ENCODE measurements around the gene BOLL.
"Not testable (repeated sequence)": the region's sequence is repeated elsewhere in the genome, so short reads cannot be mapped to it uniquely, and the experiment has no call there.

Gene BOLL

DNA sequence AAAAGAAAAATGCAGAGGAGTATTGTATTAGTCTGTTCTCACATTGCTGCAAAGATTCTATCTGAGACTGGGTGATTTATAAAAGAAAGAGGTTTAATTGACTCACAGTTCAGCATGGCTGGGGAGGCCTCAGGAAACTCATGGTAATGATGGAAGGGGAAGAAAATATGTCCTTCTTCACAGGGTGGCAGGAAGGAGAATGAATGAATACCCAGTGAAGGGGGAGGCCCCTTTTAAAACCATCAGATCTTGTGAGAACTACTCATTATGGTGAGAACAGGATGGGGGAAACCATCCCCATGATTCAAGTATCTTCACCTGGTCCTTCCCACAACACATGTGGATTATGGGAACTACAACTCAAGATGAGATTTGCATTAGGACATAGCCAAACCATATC is 10.2 kb upstream of the BOLL start:
- DNase-seq: no peak

DNA sequence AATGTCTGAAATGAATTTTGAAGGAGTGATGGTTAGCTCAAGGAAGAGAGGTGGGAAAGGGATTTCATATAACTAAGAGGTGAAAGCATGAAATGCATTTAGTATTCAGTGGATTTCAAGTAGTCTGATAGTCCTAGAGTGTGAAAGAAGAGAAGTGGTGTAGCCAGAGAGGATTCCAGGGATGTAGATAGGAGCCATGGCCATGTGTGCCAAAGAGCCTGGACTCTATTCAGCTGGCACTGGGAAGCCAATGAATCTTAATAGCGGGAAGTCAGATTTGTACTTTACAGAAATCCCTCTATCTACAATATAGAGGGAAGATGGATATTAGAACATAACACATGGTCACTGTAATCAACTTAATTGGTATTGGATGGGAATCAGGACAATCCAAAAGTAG is 8.3 kb upstream of the BOLL start:
- DNase-seq: no peak

DNA sequence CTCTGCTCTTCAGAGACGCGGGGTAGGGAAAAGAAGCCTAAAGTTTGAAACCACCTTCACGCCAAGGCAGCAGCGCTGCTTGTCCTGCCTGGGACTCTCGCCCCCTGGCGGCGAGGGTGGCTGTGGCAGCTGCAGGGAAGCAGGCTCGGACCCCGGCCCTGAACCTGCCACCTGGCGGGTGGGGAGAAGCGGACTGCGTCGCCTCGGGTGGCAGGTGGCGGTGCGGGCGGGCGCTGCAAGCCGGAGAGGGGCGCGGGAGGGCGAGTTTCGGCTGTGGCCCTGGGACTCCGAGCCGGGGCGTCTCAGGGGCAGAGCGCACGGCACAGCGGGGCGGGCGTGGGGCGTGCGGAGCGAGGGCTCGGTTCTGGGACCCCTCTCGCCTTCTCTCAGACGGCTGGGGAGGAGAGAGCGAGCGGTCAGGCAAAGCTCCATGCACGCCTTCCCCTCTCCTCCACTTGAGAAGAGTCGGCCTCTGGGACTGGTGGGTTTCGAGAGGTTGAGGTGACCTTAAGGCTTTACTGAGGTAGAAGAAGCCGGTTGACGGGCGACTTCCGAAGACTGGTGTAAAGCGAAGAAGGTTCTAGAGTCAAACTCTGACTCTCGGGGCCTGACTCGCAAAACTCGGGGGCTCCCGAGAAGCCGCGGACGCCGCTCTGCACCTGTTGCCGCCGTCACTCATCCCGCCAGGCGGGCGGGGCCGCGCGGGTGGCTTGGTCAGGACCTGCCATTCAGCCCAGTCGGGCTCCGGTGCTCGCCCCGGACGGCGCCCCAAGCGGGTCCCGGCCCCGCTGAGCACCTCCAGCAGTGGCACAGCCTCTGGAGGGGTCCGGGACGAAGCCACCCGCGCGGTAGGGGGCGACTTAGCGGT is 1.1 kb upstream of the BOLL start:
- peak; percentile 26 to 27 for DNase-seq

DNA sequence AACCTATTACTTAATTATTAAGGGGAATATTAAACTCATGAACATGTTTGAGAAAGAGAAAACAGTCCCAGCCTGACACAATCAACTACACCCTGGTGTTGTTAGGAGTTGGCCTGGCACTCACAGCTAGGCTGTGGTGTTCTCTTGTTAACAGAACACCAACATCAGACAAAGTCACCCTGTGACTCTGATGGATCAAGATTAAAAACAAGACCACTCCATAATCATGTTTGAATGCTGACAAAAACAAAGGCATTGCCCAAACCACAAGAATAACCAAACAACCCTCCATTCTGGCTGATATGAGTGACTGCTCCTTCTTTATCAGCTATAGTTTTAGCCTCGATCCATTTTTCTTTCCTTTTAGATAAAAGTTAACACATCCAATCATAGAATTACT is 3.0 kb downstream of the BOLL start:
- no peak for DNase-seq

DNA sequence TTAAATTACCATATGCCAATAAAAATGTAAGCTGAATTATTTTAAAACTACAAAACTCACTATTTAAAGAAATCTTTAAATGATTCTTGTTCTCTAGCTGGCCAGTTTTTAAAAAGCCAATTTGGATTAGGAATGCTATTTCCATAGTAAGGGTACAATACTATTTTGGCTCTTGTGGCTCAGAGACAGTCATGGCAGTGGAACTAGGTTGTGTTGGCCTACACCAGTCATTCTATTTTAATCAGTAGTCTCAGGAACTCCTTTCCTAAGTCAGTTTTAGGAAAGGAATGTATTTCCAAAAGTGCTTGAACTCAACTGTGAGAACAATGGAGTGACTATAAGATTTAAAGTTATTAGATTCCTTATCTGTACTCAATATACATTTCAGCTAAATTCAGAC is 5.9 kb downstream of the BOLL start:
- DNase-seq: no peak

DNA sequence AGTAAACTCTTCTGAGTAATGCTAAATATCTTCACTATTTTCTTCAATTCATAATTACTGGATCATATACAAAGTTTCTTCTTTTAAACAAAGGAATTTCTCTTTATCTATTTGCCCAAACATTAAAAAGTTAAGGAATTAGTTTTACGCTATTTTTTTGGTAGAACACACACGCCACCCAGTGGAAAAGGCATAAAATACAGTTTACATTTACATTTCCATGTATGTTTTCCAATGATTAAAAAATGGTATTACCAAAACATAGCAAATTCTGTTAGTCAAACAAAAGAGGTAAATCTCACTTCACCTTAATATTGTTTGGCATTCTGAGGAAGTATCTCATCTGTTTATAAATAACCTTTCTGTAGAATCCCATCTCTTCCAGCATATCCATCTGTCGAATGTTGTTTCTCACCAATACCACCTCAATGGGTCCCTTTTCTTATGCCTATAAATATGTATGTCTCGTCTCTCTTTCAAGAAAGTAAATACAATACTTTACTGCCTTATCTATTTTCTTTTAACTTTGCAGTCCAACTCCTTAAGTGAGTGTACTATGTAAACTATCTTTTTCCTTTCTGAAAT is 7.2 kb downstream of the BOLL start:
- DNase-seq: peak; percentile 74 to 84

DNA sequence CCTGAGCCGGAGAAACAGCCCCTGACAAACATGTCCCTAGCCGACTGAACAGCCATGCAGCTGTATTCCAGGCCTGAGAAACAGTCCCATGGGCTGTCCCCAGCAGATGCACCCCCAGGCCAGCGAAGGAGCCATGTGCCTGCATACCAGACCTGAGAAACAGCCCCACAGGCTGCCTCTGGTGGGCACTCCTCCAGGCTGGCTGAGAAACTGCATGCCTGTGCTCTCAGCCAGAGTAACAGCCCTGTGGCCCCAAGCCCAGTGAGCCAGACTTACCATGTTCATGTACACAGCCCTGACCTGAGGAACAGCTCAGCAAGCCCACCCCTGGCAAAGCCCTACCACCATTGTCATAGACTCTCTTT is 24.8 kb downstream of the BOLL start:
- no peak for DNase-seq

DNA sequence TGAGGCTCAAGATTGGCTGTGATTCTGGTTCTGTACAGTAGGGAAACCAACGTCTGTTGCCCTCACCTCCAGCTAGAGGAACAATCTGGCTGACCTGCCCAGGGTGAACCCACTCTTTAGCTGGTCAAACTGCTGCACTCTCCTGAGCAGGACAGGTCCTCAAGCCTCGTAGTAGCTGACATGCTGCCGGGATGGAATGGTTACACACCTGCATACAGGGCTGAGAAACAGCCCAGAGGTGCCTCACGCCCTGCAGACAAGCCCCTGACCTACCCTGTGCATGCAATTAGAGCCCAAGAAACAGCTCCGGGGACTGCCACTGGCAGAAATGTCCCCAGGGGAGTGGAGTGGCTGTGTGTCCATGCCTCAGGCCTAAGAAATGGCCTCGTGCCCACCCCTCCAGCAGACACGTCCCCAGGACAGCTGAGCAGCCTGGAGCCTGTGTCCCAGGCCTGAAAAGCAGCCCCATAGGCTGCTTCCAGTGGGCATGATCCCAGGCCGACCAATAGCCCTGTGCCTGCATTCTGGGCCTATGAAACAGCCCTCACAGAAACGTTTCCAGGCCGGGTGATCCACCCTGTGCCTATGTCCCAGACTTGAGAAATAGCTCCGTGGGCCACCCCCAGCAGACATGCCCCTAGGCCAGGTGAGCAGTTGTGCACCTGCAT is 25.4 kb downstream of the BOLL start:
- no peak for DNase-seq

DNA sequence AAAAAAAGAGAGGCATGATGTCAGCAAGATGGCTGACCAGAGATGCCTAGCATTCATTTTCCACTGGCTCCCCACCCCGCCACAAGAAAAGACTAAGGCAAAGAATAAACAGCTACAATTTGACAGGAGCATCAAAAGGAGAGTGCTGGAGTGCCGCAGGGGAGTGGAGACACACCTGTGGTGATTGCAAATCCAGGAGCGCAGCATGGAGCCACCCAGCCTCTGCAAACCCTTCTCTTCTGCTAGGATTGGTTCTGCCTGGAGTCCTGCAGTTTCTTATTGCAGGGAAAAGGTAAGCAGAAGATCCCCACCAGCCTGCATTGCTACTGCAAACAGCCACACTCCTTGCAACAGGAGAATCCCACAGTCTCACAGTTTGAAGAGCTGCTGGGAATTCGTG is 26.1 kb downstream of the BOLL start:
- DNase-seq: no peak

DNA sequence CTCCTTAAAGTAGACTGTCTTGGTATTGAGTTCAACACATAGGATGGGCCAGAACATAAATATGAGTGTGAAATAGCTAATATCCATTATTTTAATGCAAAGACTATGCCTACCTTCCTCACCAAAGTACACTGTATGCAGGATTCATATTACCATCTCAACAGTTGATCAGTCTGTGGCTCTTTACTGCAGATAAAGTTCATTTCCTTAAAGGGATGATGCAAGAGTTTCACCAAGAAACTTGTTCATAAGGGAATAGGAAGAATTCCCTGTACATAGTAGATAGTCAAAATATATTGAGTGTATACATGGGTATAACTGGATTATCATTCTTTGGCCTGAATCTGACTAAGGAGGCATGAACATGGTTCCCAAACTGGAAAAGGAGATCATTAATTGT is 44.9 kb downstream of the BOLL start:
- DNase-seq: no peak

DNA sequence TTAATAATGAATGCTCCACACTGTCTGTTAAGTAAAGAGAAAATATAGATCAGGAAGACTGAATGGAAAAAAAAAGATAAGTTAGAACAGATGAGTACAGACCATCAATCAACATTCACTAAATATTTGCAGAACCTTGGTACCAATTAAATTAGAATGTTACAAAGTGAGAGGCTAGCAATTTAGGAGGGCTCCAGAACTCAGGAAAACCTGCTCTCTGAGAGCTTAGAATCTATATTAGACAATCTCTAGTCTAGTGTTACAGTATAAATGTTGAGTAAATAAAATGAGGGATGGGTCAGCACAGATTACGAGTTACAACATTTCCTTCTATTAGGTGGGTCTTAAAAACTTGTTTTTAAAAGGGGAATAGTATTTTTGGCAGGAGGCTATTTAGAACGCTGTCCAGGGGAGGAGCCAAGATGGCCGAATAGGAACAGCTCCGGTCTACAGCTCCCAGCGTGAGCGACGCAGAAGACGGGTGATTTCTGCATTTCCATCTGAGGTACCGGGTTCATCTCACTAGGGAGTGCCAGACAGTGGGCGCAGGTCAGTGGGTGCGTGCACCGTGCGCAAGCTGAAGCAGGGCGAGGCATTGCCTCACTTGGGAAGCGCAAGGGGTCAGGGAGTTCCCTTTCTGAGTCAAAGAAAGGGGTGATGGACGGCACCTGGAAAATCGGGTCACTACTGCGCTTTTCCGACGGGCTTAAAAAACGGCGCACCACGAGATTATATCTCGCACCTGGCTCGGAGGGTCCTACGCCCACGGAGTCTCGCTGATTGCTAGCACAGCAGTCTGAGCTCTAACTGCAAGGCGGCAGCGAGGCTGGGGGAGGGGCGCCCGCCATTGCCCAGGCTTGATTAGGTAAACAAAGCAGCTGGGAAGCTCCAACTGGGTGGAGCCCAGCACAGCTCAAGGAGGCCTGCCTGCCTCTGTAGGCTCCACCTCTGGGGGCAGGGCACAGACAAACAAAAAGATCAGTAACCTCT is 56.3 kb downstream of the BOLL start:
- DNase-seq: not testable (repeated sequence)

DNA sequence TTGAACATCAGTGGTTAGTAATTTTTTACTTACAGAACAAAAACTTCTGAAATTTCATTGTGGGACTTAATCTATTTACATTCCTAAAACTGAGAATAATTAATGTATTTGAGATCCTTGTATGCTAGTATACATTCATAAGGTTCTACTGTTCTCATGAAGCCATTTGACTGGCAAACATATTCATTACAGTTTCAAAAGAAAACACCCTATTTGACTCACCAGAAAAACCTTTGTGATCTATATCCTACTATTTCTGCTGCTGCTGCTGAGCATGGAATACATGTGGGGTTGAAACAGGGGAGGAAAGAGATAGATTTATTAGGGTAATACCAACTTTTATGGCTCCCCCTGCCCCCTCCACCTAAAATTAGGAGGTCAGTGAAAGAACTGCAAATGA is 58.1 kb downstream of the BOLL start:
- DNase-seq: no peak

DNA sequence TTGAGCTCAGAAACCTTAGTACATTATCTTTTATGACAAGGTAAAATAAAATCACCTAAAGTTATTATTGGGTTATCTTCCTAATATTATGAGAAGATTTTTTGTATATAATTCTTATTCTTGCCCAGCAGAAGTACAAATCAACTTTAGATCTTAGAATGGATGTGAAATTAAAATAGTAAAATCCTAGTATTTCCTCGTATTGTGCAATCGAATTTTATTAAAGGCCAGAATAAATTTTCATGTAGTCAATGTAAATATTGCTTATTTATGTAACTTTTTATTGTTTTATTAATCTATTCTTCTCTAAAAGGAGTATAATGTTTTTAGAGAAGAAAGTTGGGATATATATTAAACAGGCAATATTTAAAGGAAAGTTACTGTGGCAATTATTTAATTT is 67.3 kb downstream of the BOLL start:
- no peak for DNase-seq

DNA sequence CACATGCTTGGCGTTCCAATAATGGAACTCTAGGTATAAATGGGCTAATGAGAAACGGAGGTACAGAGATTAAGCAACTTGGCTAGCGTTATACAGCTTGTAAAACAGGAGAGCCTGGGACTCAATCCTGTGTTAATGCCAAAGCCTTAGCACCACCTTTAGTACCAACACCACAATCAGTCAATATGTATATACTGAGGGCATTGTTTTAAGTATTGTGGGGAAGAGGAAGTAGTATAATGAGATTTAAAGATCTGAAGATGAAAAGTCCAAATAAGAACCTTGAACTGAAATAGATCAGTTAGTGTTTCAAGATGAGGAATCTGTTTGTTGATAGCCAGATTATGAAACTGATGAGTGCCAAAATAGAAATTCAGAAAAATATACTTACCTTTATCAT is 71.8 kb downstream of the BOLL start:
- no peak for DNase-seq

DNA sequence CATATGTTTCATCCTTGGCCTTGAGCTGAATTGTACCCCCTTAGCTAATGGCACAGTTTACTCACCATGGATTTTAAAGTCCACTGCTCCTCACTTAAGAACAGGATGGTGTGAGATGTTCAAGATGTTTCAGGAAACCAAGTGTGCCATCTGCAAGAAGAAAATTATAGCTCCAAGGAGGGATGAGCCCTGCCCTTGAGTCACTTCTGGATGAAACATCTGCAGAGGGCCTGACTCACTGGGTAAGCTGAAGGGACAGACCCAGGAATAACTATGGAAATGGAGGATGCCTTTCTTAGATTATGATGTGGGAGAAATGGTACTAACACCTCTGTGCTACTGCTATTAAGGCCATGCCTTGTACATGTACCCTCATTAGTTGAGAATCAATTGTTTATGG is 73.5 kb downstream of the BOLL start:
- no peak for DNase-seq

DNA sequence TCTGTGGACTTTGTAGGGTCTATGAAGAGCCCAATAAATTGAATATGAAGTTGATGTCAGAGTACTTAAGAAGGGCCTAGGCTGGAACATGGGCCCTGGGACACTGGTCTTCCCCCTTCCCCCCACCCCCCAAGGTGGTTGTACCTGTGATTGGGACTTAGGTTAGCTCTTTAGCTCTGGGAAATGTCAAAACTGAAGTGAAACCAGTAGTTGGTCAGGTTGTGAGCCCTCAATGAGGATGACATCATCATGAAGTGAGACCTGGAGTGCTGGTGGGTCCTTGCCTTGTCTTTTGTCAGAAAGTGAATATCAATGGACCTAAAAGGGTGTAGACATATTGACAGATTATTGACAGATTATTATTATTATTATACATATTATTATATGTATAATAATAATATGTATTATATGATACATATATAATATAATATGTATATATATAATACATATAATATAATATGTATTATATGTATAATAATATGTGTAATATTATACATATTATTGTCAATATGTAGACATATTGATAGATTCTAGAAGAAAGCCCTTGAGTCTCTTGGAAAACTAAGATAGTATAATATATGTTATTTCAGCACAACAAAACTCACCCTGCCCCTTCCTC is 74.6 kb downstream of the BOLL start:
- peak in 1 of 2 experiments; percentile 6 for DNase-seq

DNA sequence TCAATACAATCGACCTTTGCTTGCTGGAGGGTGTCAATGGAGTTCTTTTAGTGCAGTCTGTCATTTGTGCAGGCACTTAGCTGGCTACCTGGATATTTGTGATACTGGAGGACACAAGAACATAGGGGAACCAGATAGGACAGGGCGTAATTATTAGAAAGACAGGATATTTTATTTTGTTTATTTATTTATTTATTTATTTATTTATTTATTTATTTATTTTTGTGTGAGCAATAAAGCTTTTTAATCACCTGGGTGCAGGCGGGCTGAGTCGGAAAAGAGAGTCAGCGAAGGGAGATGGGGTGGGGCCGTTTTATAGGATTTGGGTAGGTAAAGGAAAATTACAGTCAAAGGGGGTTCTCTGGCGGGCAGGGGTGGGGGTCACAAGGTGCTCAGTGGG is 76.0 kb downstream of the BOLL start:
- DNase-seq: not testable (repeated sequence)

DNA sequence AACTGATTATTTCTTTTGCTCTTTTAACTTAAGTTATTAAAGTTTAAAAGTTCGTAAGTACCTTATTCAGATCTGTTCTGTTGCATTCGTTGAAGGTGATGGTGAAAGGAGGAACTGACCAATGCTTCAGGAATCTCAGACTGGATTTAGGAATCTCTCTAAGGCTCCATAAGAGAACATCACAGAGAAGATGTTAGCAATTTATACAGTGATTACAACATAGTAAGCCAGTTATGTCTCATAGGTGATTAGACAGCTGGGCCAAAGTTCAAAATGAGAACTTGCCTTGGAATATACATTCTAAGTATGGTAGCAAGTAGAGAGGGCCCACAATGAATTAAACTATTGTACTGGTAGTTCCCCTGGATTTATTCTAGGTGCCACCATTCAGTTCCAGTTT is 76.8 kb downstream of the BOLL start:
- DNase-seq: no peak

DNA sequence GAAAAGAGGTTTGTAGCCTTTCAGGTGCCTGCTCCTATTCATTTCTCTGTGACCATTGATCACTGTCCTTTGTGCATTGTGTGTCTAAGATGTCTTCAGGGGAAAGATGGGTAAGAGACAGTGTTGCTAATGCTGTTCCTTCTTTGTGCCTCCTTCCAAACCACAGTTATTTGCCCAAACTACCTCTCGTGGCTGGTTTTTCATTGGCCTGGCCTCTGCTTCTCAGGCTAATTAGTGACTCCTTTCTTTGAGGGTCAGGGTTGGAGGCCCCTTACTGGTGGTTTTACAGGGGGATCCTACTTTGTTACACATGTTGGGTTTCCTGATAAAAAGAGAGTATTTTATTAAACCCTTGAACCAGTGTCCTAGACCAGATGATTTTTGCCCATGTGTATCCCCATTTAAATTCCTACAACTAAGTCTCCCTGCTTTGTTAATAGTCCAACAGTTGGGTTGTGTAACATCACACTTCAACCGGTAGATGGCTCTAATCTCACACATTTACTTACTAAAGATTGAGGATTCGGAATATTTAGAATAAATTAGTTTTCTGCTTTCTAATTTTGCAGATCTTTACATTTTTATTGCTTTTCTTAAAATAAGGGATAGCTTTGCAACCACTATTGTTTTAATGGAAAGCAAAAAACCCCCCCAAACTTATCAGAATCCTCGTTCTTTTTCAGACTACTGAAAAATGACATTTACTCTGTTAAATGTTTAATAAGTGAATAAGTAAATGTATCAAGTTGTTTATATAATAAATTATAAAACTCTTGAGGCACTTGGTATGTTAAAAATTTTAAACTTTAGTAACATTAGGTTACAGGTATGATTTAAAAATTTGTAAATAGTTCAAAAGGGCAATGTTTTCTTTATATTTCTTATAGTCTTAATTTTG is 77.6 kb downstream of the BOLL start:
- peak; percentile 86 to 87 for DNase-seq

DNA sequence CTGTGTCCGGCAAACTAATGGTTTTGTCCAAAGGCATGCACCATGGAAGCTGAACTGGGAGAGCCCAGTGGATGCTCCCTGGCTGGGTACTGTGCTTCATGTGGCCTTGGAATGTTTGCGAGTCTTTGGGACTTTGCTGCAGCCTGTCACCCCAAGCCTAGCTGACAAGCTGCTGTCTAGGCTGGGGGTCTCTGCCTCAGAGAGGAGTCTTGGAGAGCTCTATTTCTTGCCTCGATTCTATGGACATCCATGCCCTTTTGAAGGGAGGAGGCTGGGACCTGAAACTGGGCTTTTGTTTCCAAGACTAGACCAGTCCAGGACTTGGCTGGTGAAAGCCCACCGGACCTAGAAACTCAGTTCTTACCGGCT is 78.3 kb downstream of the BOLL start:
- DNase-seq: peak in 1 of 2 experiments; percentile 25
